Fibroblast of skin of left biceps (primary cell): ENCODE measurements around the gene HNRNPA3.
"Not testable (repeated sequence)": the region's sequence is repeated elsewhere in the genome, so short reads cannot be mapped to it uniquely, and the experiment has no call there.

Source experiments
- DNase-seq, 2 experiments: peaks; one replicate each; pipeline ENCODE4 v3.0.0-alpha.2; 2013; ENCODE audit warnings: low read depth in 2 of 2

HNRNPA3 gene

DNA sequence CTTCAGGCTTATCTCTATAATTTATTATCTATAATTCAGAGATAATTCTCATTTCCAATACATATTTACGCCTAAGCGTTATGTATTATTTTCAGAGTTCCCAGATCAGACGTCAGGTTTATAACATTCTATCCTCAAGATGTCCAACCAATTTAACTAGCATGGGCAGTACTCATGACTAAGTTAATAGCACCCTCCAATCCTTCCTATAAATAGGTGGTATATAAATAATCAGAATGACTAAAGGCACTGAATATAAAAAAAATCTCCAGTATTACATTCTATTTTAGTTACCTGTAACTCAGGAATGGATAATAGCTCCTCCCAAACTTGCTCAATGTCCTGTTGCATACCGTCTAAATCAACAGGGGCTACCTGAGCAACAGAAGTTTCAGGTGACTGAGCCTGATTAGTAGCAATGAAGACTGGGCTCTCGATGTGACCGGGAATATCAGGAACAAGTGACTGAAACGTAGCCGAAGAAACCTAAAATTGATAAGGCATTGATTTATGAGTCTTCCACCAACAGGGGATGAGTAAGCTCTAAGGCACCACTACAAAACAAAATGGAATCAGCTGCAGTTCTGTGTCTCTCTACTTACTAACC is 19.6 kb downstream of the HNRNPA3 start:
- DNase-seq, result no peak

DNA sequence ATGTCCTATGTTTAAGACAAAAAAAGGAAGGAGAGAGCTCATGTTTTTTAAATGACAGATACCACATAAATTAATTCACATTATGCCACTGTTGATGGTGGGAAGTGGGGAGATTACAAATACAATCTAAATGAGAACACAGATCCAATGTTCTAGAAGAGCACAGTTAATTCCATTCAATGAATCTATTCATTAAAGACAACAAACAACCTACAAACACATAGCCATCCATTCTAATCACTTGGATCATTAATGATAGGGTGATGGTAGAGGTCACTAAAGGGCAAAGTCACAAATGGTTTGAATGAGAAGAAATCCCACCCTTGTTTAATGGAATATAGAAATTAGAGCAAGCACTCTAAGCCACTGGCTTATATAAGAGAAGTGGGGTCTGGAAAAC is 21.7 kb downstream of the HNRNPA3 start:
- no peak for DNase-seq

DNA sequence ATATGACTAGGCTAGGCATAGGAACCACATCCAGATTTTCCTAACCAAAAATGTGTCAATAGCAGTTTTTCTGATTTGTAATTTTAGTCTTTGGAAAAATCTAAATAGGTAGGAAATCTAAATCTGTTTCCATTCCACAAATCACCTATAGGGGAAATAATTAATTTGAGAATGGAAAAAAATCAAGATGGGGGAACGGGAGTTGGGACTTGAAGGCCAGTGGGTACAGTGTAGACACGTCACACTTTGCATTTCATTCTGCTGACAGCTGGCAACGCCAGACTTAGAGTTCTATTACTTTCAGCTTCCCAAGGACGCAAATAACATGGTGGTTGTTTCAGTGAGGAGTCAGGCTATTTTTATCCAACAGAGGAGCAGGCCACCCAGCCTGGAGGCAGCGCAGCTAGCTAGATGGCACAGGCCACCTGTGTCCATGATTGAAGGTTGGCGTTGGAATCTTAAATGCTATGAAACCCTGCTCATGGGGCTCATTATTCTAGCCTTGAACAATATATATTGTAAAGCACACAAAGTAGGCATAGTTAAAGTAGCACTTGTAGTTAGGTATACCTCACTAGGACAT is 23.4 kb downstream of the HNRNPA3 start:
- no peak for DNase-seq

DNA sequence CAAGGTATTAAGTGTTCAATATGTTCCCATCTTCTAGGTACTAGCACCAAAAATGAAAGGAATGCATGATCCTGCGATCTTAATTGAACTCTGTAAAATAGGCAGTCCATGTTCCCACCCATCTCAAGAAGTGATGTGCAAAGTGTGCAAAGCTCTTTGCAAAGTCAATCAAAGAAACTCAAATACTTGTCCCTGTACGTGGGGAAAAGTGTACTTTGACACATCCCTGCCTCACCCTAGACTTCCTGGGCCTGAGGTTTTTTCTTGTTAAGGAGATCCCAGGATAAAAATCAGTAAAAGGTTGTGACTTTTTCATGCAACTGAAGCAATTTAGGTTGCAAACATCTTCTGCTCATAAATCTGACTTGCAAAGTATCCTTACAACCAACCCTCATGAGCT is 25.3 kb downstream of the HNRNPA3 start:
- no peak for DNase-seq

DNA sequence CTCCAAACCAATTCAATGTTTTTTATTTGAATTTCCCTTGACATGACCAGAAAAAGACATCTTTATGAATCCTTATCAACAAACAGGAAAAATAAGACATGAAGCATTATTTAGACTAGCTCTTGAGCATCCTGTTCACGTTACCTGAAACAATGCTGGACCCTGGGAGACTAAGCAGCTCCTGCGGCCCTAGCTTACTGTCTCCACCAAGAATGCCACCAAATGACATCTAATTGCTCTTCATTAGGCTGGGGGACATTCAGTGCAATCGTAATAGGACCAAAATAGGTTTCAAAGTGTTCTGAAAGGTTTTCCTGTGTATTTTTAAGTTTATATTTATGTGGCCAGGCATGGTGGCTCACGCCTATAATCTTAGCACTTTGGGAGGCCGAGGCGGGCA is 26.5 kb downstream of the HNRNPA3 start:
- no peak for DNase-seq

DNA sequence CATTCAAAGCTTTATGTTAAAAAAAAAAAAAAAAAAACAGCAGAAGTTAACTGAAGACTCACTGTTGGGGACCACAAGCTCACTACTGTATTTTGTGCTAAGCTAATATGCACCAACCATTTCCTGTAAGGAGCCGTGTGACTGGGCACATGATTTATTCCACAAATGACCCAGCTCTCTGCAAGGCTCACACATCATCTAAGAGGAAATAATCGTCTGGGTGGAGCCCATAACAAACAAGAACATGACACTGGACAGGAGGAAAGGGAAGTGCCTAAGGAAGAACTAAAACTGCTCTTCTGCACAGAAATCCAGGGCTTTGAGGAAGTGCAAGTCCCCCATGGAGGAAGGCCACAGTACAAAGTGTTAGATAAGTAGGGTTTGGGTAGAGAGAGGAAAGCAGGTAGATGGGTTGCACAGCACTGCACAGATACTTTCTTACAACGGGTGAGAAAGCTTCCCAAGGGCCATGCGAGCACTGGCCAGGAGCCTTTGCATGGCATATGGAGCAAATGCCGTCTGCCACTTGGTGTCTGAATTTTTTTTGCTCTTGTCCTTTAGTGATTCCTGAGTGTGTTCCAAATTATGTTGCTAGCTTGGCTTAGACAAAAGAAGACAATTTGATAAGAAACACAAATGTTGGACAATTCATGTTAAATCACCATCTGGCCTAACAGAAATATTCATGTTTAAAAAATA is 27.5 kb downstream of the HNRNPA3 start:
- no peak for DNase-seq

DNA sequence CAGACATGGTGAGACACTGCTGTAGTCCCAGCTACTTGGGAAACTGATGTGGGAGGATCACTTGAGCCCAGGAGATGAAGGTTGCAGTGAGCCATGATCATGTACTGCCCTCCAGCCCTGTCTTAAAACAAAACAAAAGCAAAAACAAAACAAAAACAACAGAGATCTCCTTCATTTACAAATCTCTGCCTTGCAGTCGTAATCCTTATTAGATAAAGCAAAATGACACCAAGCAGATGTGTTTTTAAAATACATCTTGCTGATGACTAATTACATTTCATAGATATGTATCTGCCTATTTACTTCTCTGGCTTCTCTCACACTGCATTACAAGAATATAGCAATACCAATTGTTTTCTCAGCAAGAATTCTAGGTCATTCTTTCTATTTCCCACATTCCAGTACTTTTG is 29.1 kb downstream of the HNRNPA3 start:
- DNase-seq, result no peak

DNA sequence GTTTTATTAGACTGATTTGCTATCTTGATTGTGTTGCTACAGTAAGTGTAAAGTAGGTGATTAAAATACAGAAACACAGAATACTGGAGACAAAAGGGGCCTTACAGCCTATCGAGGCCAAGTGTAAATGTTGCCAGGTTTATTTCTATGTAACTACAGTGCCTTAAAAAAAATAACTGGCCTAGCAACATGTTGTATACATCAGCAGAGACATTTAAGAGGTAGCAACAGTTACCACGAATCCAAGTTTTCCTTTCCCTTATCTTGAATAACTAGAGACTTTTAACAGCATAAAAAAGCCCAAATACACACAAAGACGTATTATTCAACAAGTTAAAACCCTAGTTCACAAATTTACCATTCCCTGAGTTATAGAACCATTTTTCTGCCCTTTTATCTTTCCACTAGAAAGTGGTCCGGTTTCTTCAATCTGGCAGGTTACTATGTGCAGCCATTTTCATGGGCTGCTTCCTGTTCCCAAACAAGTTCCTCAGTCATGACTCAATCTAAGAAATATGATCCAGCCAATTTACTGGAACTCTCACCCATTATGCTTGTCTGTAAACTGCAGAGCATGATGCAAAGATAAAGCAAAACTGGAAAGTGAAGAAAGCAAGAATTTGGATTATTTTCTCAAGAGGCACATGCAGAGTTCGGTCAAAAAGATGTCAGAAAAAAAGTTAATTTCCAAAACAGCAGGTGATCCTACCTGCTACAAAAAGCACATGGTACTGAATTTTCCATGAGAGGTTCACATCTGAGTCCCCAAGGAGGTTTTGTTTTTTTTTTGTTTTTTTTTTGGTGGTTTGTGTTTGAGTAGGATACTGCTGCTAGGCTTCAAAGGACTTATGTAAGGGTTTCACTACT is 29.8 kb downstream of the HNRNPA3 start:
- peak; percentile 91 for DNase-seq

DNA sequence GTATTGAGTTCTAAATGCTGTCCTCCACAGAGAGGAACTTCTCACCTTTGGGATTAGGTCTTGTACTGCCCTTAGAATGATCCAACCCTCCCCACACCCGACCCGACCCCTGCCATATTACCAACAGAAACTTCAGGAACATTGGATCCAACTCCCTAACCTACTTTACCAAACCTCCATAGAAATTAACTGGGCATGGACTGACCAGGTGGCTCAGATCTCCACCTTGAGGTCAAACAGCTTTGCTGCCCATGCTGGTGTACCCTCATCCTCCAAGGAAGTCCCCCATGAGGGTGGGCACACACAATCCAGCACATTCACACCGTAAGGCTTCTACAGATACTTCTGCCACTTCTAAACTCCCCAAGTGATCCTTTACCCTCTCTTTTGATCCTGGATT is 30.5 kb downstream of the HNRNPA3 start:
- DNase-seq, result no peak

DNA sequence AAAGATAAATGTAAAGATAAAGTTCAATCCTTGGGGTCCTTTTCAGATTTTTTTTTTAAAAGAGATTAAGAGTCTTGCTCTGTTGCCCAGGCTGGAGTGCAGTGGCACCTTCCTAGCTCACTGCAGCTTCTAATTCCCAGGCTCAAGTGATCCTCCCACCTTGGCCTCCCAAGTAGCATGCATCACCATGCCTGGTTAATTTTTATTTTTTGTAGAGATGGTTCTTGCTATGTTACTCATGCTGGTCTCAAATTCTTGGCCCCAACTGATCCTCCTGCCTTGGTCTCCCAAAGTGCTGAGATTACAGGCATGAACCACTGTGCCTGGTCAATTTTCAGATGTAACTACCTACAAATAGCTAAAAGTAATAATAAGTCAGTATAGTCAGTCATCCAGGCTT is 30.9 kb downstream of the HNRNPA3 start:
- DNase-seq, result no peak

DNA sequence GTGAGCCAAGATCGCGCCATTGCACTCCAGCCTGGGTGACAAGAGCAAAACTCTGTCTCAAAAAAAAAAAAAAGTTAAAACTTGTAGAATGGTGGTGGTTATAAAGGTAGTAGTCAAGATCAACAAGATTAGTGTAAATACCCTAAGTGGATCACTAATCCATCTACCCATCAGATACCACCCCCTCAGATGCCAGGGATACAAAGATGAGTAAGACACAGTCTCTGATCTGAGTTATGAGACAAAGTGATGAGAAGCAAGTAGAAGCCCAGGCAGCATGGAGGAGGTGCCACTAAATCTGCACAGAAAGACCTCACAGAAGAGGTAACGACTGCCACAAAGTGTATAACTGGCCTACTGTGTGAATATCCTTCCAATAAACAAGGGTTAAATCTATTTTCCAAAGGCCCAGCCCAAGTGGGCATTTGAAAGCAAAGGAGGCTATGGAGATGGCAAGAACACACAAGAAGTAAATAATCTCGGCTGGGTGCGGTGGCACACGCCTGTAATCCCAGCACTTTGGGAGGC is 31.7 kb downstream of the HNRNPA3 start:
- DNase-seq, result no peak

DNA sequence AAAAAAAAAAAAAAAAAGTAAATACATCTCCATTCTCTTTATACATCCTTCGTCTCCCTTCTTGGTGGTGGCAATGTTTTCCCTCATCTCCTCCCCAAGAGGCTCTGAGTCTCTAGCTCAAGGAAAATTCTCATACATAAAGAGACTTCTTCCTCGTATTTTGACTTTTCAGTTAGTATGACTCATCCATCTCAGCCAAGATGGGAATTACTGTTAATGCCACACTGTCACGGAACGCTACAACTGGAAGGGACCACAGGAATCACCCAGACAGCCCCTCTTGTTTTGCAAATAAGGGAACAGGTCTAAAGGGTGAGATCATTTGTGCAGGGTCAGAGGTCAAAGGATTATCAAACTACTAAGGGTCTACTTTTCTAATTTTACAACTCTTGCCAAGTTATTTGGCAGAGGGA is 32.4 kb downstream of the HNRNPA3 start:
- DNase-seq, result peak in 1 of 2 experiments; percentile 44

DNA sequence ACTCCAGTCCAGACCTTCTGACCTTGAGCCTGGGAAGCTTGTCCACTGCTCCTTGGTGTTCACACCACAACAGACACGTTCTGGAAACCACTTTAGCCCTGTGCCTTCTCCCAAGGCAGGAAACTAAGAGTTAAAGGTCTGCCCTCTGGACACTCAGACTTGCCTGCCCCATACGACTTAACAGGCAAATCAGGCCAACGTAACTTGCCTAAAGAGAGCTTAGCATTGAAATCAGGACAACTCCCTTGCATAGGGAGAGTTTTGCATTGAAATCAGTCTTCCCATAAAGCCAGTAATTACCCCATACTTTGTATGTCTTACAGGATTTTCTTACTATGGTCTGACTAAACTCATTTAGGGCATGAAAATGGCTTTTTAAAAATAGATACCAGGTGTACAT is 33.4 kb downstream of the HNRNPA3 start:
- no peak for DNase-seq

DNA sequence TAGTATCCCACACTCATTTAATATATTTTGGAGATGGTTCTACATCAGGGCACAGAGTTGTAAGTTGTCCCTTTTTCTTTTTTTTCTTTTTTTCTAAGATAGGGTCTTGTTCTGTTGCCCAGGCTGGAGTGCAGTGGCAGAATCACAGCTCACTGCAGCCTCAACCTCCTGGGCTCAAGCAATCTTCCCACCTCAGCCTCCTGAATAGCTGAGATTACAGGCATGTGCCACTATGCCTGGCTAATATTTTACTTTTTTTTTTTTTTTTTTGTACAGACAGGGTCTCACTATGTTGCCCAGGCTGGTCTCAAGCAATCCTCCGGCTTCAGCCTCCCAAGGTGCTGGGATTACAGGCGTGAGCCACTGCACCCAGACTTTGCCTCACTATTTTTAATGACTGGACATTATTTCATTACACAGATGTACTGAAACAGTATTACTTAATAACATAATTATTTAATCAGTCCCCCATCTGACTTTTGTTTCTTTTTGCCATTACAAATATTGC is 34.0 kb downstream of the HNRNPA3 start:
- not testable (repeated sequence) for DNase-seq

DNA sequence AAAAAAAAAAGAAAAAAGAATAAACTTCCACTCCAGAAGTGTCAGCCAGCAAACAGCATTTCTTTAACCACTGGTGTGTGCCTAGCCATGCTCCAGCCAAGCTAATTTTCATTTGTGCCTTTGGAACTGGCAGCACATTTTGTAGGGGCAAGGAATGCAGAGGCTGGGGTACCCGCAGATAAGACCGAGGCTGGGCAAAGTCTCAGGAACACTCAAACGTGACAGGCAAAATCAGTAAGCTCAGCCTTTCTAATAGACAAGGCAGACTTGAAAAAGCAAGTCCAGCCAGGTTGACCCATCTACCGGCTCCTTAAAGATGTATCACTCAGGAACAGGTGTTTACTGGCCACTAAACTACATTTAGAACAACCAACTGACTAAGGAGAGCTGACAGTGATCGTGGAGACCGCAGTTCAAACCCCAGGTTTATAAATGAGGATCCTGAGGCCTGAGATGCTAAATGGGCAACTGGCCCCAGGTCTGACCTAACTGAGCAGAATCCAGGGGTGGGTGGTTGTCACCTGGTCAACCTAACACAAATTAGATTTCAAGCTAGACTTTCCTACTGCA is 35.2 kb downstream of the HNRNPA3 start:
- no peak for DNase-seq

DNA sequence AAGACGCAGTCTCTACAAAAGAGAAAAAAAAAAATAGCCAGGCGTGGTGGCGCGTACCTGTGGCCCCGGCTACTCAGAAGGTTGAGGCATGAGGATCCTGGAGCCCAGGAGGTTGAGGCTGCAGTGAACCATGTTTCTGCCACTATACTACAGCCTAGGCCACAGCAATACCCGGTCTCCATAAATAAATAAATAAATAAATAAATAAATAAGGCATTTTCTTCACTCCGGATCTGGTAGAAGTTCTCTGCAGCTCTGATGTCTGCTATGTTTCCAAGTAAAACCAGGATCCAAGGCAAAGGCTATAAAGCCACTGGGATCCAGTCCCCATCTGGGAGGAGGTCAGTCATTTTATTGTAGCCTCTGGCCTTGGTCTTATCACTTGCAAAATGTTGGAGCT is 36.4 kb downstream of the HNRNPA3 start:
- no peak for DNase-seq

DNA sequence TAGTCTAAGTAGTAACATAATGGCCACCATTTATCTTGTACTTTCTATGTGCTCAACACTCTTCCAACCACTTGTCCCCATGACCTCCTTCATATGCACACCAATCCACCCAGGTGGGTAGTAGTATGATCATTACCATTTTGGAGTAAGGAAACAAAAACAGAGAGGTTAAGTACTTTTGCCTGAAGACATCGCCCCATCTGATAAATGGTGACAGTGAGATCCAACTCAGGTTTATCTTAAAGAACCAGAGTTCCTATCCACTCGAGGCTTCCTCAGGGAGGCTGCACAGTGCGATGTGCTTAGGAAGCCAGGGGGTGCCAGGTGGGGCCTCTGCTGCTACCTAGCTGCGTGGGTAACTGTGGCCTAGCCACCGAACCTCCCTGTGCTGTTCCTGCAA is 37.9 kb downstream of the HNRNPA3 start:
- no peak for DNase-seq

DNA sequence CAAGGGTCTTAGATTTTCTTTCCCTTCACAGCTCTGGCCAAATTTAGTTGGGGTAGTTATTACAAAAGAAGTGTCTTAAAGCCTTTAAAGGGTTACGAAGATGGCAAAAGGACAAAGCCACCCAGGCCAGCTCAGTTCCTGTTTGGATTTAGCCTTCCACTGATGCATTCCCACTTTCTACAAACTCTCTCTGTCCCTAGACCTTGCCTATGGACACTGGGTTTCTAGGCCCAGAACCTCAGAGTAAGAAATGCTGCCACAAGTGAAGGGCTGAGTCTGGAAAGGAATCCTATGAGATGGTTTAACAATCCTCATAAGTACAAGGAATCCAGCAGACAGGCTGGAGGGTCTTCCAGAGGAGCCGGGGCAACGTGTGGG is 38.6 kb downstream of the HNRNPA3 start:
- no peak for DNase-seq

DNA sequence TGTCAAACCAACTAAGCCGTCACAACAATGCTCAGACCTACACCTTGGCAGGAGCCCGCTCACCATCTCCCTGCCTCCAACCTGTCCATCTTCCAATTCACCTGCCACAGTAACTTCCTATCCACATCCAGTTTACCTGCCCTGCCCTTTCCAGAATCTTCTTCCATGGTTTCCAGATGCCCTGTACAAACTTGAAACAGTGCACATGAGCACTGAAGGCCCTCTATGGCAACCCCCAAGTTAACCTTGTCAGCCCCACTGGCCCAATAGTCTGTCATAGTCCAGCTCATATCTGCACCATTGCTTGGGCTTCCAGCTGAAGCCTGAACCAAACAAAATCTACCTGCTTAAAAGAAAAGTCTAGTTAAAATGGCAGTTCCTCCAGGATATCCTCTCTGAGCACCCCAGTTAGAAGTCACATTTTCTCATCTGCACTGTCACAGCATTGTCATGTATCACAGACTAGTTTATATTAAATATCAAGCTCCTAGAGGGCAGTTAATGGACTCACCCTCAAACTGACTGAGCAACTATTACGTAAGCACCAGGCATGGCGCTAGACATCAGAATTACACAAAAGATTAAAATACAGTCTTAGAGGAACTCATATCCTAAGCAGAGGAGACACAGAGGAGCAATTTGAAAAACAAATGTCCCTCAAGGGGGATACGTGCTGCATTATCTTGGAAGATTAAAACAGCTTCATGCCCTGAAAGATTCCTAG is 40.4 kb downstream of the HNRNPA3 start:
- no peak for DNase-seq

DNA sequence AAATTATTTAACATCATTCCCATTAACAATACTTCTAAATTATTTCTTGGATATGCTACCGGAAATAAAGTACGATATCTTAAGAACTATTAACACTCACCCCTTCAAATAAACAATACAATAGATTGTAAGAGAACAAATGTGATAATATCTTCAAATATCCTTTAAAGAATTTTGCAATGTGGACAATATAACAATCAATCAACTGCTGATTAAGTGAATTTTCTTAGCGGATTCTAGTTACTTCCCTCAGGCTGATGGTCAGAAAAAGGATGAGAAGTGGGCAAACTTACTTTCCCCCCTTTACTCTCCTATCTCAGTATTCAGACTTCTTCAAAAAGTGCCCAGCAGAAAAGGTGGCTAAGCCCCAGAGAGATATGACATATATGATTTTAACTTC is 41.1 kb downstream of the HNRNPA3 start:
- no peak for DNase-seq
